HepG2 (cell line): ENCODE results near the gene CCDC30. TPM values are rescaled to one million over a fixed set of nuclear protein-coding genes. Genes with fewer than 3 reads are reported as not detected.
"Not testable (repeated sequence)": the region's sequence is repeated elsewhere in the genome, so short reads cannot be mapped to it uniquely, and the experiment has no call there.

Experiments used
- ATAC-seq: fragments of 200-7000 bp; cut with Tn5 transposase; 3 replicates; pipeline ENCODE4 v1.9.1; 2020; ENCODE audit warnings: mild to moderate bottlenecking, moderate library complexity
- BruUV-seq: library from RNA; stranded (reverse); fragments of 400-500 nt; replicated peaks from 2 replicates; lab custom pipeline; 2021; lab: Mats Ljungman, UMichigan
- CTCF ChIA-PET: fragments of 300-600 bp; formaldehyde crosslinking; extraction: SDS; loops from one replicate; lab custom pipeline; 2021; ENCODE audit warnings: low total read pairs, inconsistent platforms, low intra/inter-chr PET ratio; lab: Yijun Ruan, JAX
- POLR2A ChIA-PET: fragments of 350-600 bp; sonication (Branson Sonifier 250); formaldehyde crosslinking; loops from one replicate; lab custom pipeline; 2020; ENCODE audit warnings: antibody characterized with exemption, inconsistent platforms; lab: Yijun Ruan, JAX
- DNase-seq: peaks from one replicate; pipeline ENCODE4 v3.0.0-alpha.2; 2015; ENCODE audit warnings: low spot score
- FAIRE-seq: peaks from 3 replicates; lab custom pipeline; 2011; peaks lifted over from hg19 to GRCh38; lab: Jason Lieb, UNC
- H2AFZ ChIP-seq: one replicate; pipeline ENCODE4 v1.6.1; 2011; ENCODE audit warnings: low read length, inconsistent platforms
- H3K27ac ChIP-seq: fragments of 300-600 bp; 3 replicates; pipeline ENCODE4 v1.8.0; 2011; ENCODE audit warnings: mixed run types, mild to moderate bottlenecking, mixed read lengths, low read length, inconsistent platforms; ENCODE audit not compliant: insufficient read depth; ENCODE audit errors: extremely low read length
- H3K27me3 ChIP-seq, 2 experiments: fragments of 200-600 bp in 1 of 2; 2 replicates in 1 of 2; 3 replicates in 1 of 2; pipeline versions ENCODE4 v1.6.0 to v1.8.0; 2011; ENCODE audit warnings: low read length in 2 of 2, mild to moderate bottlenecking in 2 of 2, moderate library complexity in 2 of 2, inconsistent platforms in 1 of 2; ENCODE audit not compliant: insufficient read depth in 2 of 2, control insufficient read depth in 1 of 2
- H3K36me3 ChIP-seq, 2 experiments: fragments of 200-600 bp in 1 of 2; replicated peaks in 1 of 2; 2 replicates in 1 of 2; 3 replicates in 1 of 2; pipeline versions ENCODE4 v1.5.1 to v1.8.0; 2011; ENCODE audit warnings: low read length in 2 of 2, inconsistent platforms in 1 of 2; ENCODE audit not compliant: insufficient read depth in 2 of 2, control insufficient read depth in 1 of 2
- H3K4me1 ChIP-seq: 2 replicates; pipeline ENCODE4 v1.5.1; 2012; ENCODE audit warnings: low read length, inconsistent platforms; ENCODE audit not compliant: insufficient read depth
- H3K4me2 ChIP-seq: 2 replicates; pipeline ENCODE4 v1.6.0; 2011; ENCODE audit warnings: low read depth, low read length, inconsistent platforms
- H3K4me3 ChIP-seq, 3 experiments: fragments of 200-600 bp in 1 of 3; sonication (generic), shearing (Covaris generic) in 1 of 3; replicated peaks in 1 of 3; 2 replicates each; pipeline ENCODE4 v1.5.1; 2011 to 2016; ENCODE audit warnings: low read length in 3 of 3, inconsistent platforms in 2 of 3, low read depth in 2 of 3, mild to moderate bottlenecking in 2 of 3, control low read depth in 1 of 3, mixed read lengths in 1 of 3; ENCODE audit not compliant: insufficient read depth in 1 of 3
- H3K79me2 ChIP-seq: one replicate; pipeline ENCODE4 v1.6.1; 2011; ENCODE audit warnings: low read length, inconsistent platforms; ENCODE audit not compliant: insufficient read depth
- H3K9ac ChIP-seq: 2 replicates; pipeline ENCODE4 v1.6.0; 2011; ENCODE audit warnings: mild to moderate bottlenecking, low read depth, low read length, inconsistent platforms; ENCODE audit not compliant: insufficient read depth
- H3K9me3 ChIP-seq: 2 replicates; pipeline ENCODE4 v1.5.1; 2012; ENCODE audit warnings: mild to moderate bottlenecking, low read length
- H4K20me1 ChIP-seq: 2 replicates; pipeline ENCODE4 v1.6.0; 2011; ENCODE audit warnings: inconsistent platforms, mild to moderate bottlenecking, low read length, moderate library complexity; ENCODE audit not compliant: insufficient read depth
- EP300 ChIP-seq, 3 experiments: sonication (generic) in 1 of 3; formaldehyde crosslinking in 1 of 3; IDR thresholded peaks; 2 replicates each; pipeline versions ENCODE4 v1.5.1 to v1.6.1; 2011 to 2020; ENCODE audit warnings: low read depth in 2 of 3, low read length in 2 of 3, borderline replicate concordance in 1 of 3, improper control_type of control experiment in 1 of 3, mild to moderate bottlenecking in 1 of 3, missing genetic modification reagents in 1 of 3, moderate library complexity in 1 of 3
- HNF4A ChIP-seq: sonication (generic); formaldehyde crosslinking; IDR thresholded peaks from 2 replicates; pipeline ENCODE4 v1.4.0; 2020; ENCODE audit warnings: missing genetic modification reagents
- RNF2 ChIP-seq: fragments of 450-650 bp; conservative IDR thresholded peaks from 2 replicates; pipeline ENCODE4 v1.6.1; 2016; ENCODE audit warnings: low read depth
- ZNF121 ChIP-seq: sonication (generic); formaldehyde crosslinking; IDR thresholded peaks from 2 replicates; pipeline ENCODE4 v1.5.0; 2020; ENCODE audit warnings: mild to moderate bottlenecking, missing genetic modification reagents
- ZNF367 ChIP-seq: sonication (generic); formaldehyde crosslinking; IDR thresholded peaks from 2 replicates; pipeline ENCODE4 v1.4.0; 2020; ENCODE audit warnings: missing genetic modification reagents, borderline replicate concordance
- WGBS: methylation state at CpG from one replicate; pipeline ENCODE4 v1.1.6; 2017; ENCODE audit warnings: low lambda C conversion rate; 5-methylcytosine and 5-hydroxymethylcytosine counted together
- in situ Hi-C: cut with HindIII; loops from 2 replicates; pipeline ENCODE4 v1.10.0; 2017; ENCODE audit warnings: low pct_unique_long_range_greater_than_20kb; ENCODE audit not compliant: extremely low pct_ligation_motif_present
- intact Hi-C: fragments of 100-400 bp; cut with micrococcal nuclease; formaldehyde crosslinking; loops from one replicate; pipeline ENCODE4 v1.10.0; 2022; ENCODE audit not compliant: unreplicated experiment
- polyA plus RNA-seq, 8 experiments: library from polyadenylated mRNA; depleted of rRNA in 3 of 8; stranded (reverse) in 7 of 8; unstranded in 1 of 8; fragments of >200 nt; fragmentation: Illumina TruSeq in 4 of 8; extraction: Trizol in 4 of 8; gene quantifications; 2 replicates each; pipeline versions ENCODE4 v1.2.1 to v1.2.3, GENCODE V29; 2011 to 2016; ENCODE audit warnings: low read depth in 4 of 8, missing spikeins in 1 of 8, mixed read lengths in 1 of 8; ENCODE audit not compliant: insufficient read depth in 1 of 8
- total RNA-seq, 5 experiments: library from RNA; depleted of rRNA; stranded (reverse); fragments of >200 nt; fragmentation: Illumina TruSeq; extraction: Trizol; gene quantifications; 2 replicates each; pipeline ENCODE4 v1.2.3, GENCODE V29; 2016; ENCODE audit warnings: low read depth in 1 of 5
- TF ChIP-seq, protein P1 (sequence below): IDR thresholded peaks from 2 replicates; pipeline ENCODE4 v1.6.1; 2016; ENCODE audit warnings: missing biosample characterization, missing genetic modification reagents, low read depth
- TF ChIP-seq, protein P2 (sequence below): sonication (generic); formaldehyde crosslinking; conservative IDR thresholded peaks from 2 replicates; pipeline ENCODE4 v1.4.0; 2020; ENCODE audit warnings: mild to moderate bottlenecking, missing genetic modification reagents, moderate library complexity
- TF ChIP-seq, protein P3 (sequence below): sonication (generic); formaldehyde crosslinking; IDR thresholded peaks from 2 replicates; pipeline ENCODE4 v1.5.0; 2020; ENCODE audit warnings: mild to moderate bottlenecking, missing genetic modification reagents

Gene CCDC30
- total and polyA plus RNA-seq, 2 of the 13 experiments (the other 11 are each of a cell fraction or from before 2014, with no cell fraction given), result 0.25 to 0.77 TPM

GRCh38 chr1:42620307-42620706, 157.2 kb downstream of the CCDC30 start (continued):
- TF ChIP-seq, protein P1, sequence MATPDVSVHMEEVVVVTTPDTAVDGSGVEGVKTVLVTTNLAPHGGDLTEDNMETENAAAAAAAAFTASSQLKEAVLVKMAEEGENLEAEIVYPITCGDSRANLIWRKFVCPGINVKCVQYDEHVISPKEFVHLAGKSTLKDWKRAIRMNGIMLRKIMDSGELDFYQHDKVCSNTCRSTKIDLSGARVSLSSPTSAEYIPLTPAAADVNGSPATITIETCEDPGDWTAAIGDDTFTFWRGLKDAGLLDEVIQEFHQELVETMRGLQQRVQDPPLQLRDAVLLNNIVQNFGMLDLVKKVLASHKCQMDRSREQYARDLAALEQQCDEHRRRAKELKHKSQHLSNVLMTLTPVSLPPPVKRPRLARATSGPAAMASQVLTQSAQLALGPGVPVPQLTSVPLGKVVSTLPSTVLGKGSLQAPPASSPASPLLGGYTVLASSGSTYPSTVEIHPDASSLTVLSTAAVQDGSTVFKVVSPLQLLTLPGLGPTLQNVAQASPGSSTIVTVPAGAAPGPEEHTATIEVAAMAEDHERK (CRISPR knock-in tag), result no peak
- TF ChIP-seq ZNF367 (CRISPR knock-in tag) (no peak), RNF2 (no peak), HNF4A (CRISPR knock-in tag) (peak; percentile 54), EP300 (IDR thresholded peaks at IDR 0.05; ENCODE audit: low read depth in 2 of 2, low read length in 2 of 2) (peak in 1 of 2 experiments; percentile 75; a peak in 2 of 4 replicates), EP300 (CRISPR knock-in tag; IDR thresholded peaks at IDR 0.05; ENCODE audit: borderline replicate concordance) (no peak)
- TF ChIP-seq, protein P2, sequence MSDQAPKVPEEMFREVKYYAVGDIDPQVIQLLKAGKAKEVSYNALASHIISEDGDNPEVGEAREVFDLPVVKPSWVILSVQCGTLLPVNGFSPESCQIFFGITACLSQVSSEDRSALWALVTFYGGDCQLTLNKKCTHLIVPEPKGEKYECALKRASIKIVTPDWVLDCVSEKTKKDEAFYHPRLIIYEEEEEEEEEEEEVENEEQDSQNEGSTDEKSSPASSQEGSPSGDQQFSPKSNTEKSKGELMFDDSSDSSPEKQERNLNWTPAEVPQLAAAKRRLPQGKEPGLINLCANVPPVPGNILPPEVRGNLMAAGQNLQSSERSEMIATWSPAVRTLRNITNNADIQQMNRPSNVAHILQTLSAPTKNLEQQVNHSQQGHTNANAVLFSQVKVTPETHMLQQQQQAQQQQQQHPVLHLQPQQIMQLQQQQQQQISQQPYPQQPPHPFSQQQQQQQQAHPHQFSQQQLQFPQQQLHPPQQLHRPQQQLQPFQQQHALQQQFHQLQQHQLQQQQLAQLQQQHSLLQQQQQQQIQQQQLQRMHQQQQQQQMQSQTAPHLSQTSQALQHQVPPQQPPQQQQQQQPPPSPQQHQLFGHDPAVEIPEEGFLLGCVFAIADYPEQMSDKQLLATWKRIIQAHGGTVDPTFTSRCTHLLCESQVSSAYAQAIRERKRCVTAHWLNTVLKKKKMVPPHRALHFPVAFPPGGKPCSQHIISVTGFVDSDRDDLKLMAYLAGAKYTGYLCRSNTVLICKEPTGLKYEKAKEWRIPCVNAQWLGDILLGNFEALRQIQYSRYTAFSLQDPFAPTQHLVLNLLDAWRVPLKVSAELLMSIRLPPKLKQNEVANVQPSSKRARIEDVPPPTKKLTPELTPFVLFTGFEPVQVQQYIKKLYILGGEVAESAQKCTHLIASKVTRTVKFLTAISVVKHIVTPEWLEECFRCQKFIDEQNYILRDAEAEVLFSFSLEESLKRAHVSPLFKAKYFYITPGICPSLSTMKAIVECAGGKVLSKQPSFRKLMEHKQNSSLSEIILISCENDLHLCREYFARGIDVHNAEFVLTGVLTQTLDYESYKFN (CRISPR knock-in tag), result peak; percentile 46; the same call in 1 of the 2 replicates

DNA sequence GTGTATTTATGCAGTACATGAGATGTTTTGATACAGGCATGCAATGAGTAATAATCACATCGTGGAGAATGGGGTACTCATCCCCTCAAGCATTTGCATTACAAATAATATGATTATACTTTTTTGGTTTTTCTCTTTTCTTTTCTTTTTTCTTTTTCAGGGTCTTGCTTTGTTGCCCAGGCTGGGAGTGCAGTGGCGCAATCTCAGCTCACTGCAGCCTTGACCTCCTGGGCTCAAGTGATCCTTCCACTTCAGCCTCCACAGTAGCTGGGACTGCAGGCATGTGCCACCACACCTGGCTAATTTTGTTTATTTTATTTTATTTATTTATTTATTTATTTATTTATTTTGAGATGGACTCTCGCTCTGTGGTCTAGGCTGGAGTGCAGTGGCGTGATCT, 158.1 kb downstream of the CCDC30 start:
- intact Hi-C loops, result not testable (repeated sequence)

DNA sequence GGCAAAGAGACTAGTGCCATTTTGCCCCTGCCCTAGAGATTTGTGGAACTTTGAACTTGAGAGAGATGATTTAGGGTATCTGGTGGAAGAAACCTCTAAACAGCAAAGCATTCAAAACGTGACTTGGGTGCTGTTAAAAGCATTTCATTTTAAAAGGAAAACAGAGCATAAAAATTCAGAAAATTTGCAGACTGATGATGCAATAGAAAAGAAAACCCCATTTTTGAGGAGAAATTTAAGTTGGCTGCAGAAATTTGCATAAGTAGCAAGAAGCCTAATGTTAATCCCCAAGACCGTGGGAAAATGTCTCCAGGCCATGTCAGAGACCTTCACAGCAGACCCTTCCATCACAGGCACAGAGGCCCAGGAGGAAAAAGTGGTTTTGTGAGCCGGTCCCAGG, 164.1 kb downstream of the CCDC30 start:
- CTCF ChIA-PET, H3K9me3 ChIP-seq, H3K4me3 ChIP-seq, DNase-seq, H3K4me2 ChIP-seq, H2AFZ ChIP-seq, H3K36me3 ChIP-seq, POLR2A ChIA-PET, BruUV-seq, H3K27ac ChIP-seq, H3K79me2 ChIP-seq, in situ Hi-C loops, H3K9ac ChIP-seq, intact Hi-C loops, H3K4me1 ChIP-seq, ATAC-seq, FAIRE-seq, H3K27me3 ChIP-seq, H4K20me1 ChIP-seq: not testable (repeated sequence)
- WGBS, result 0% methylated on average over 2 of the region's 3 CpGs

More for the DNA sequence above, 158.1 kb downstream of the CCDC30 start:
- in situ Hi-C loops, H3K9me3 ChIP-seq, CTCF ChIA-PET, DNase-seq, H4K20me1 ChIP-seq, ATAC-seq, H2AFZ ChIP-seq, FAIRE-seq, H3K36me3 ChIP-seq, H3K4me2 ChIP-seq, H3K27me3 ChIP-seq, BruUV-seq, H3K27ac ChIP-seq, H3K9ac ChIP-seq, H3K79me2 ChIP-seq, H3K4me3 ChIP-seq: not testable (repeated sequence)
- POLR2A ChIA-PET, result interaction anchor here (1.2 to 2.0 kb wide), 2 partner anchors 11 to 61 kb away, joined by 3 to 8 read pairs; partner anchors contain the start of gene YBX1
- WGBS, result 70% methylated on average over 4 of the region's 4 CpGs
- H3K4me1 ChIP-seq, result peaks cover 32% of the 10 kb centered on the region
- TF ChIP-seq ZNF121 (CRISPR knock-in tag), result peak; percentile 91
- TF ChIP-seq, protein P3, sequence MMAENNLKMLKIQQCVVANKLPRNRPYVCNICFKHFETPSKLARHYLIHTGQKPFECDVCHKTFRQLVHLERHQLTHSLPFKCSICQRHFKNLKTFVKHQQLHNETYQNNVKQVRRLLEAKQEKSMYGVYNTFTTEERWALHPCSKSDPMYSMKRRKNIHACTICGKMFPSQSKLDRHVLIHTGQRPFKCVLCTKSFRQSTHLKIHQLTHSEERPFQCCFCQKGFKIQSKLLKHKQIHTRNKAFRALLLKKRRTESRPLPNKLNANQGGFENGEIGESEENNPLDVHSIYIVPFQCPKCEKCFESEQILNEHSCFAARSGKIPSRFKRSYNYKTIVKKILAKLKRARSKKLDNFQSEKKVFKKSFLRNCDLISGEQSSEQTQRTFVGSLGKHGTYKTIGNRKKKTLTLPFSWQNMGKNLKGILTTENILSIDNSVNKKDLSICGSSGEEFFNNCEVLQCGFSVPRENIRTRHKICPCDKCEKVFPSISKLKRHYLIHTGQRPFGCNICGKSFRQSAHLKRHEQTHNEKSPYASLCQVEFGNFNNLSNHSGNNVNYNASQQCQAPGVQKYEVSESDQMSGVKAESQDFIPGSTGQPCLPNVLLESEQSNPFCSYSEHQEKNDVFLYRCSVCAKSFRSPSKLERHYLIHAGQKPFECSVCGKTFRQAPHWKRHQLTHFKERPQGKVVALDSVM (CRISPR knock-in tag), result peak; percentile 38; the same call in 1 of the 2 replicates
